Measurements from ENCODE around the gene LETMD1. TPM values are rescaled to one million over a fixed set of nuclear protein-coding genes. Genes with fewer than 3 reads are reported as not detected.
"Not testable (repeated sequence)": the region's sequence is repeated elsewhere in the genome, so short reads cannot be mapped to it uniquely, and the experiment has no call there.

Gene LETMD1
- total RNA-seq, 1 experiment from 2014 or later, result 47.1 TPM

GRCh38 chr12:51012570-51013236, 35.4 kb upstream of the LETMD1 start:
- Histone ChIP-seq H3K4me3 (ENCODE audit: low read length) (no peak overlapping the region), H3K36me3 (ENCODE audit: low read depth, low read length) (no peaks in the 10 kb centered on the region), H3K9ac (ENCODE audit: low read length) (no peak overlapping the region), H3K9me3 (ENCODE audit: low read length) (no peaks in the 10 kb centered on the region), H2AFZ (ENCODE audit: low read length) (no peak overlapping the region), H3K4me1 (ENCODE audit: insufficient read depth, low read length) (no peaks in the 10 kb centered on the region), H3K27me3 (ENCODE audit: low read length) (no peaks in the 10 kb centered on the region), H3F3A (ENCODE audit: low read length, unreplicated experiment) (no peaks in the 10 kb centered on the region), H3K27ac (ENCODE audit: low read length) (no peak overlapping the region), H4K20me1 (ENCODE audit: low read length) (0 out of 2 replicates have a peak, but pooled peaks cover 3% of the 10 kb centered on the region), H3K79me2 (ENCODE audit: low read length) (peaks cover 66% of the 10 kb centered on the region), H3K9me2 (replicated peaks; ENCODE audit: low read length) (no peaks in the 10 kb centered on the region), H3K4me2 (ENCODE audit: low read length) (no peak overlapping the region)
- CTCF ChIA-PET, result no interaction called here
- intact Hi-C loops (cut with micrococcal nuclease), result no loop called here
- no peak for TF ChIP-seq EZH2phosphoT487 (IDR thresholded peaks at IDR 0.05; ENCODE audit: borderline replicate concordance, low read length)
- TF ChIP-seq EZH2 (IDR thresholded peaks at IDR 0.05; ENCODE audit: low read length, unreplicated experiment), result no peak
- no peak for TF ChIP-seq CTCF (conservative IDR thresholded peaks at IDR 0.05; ENCODE audit: low read depth, low read length)
- no TSS peak for BruUV-seq (replicated peaks)
- no peak for ATAC-seq
- POLR2A ChIA-PET (ENCODE audit: unreplicated experiment), result no interaction called here
- DNase-seq, result no peak

- no peak overlapping the region for H2AFZ ChIP-seq (ENCODE audit: low read length)
- no peaks in the 10 kb centered on the region for H3K27me3 ChIP-seq (ENCODE audit: low read length)
- no peaks in the 10 kb centered on the region for H3K36me3 ChIP-seq (ENCODE audit: low read depth, low read length)
- H3K4me1 ChIP-seq (ENCODE audit: insufficient read depth, low read length), result no peaks in the 10 kb centered on the region
- POLR2A ChIA-PET (ENCODE audit: unreplicated experiment), result no interaction called here
- TF ChIP-seq EZH2 (IDR thresholded peaks at IDR 0.05; ENCODE audit: low read length, unreplicated experiment) (no peak), CTCF (conservative IDR thresholded peaks at IDR 0.05; ENCODE audit: low read depth, low read length) (no peak), EZH2phosphoT487 (IDR thresholded peaks at IDR 0.05; ENCODE audit: borderline replicate concordance, low read length) (no peak)
- ATAC-seq (no peak), DNase-seq (no peak)
- H4K20me1 ChIP-seq (ENCODE audit: low read length), result 0 out of 2 replicates have a peak, but pooled peaks cover 3% of the 10 kb centered on the region
- no peak overlapping the region for H3K4me3 ChIP-seq (ENCODE audit: low read length)
- no peak overlapping the region for H3K4me2 ChIP-seq (ENCODE audit: low read length)
- no peaks in the 10 kb centered on the region for H3K9me2 ChIP-seq (replicated peaks; ENCODE audit: low read length)
- no peaks in the 10 kb centered on the region for H3F3A ChIP-seq (ENCODE audit: low read length, unreplicated experiment)
- no peak overlapping the region for H3K9ac ChIP-seq (ENCODE audit: low read length)
- CTCF ChIA-PET, result no interaction called here
- BruUV-seq (replicated peaks), result no TSS peak
- H3K27ac ChIP-seq (ENCODE audit: low read length), result no peak overlapping the region
- H3K79me2 ChIP-seq (ENCODE audit: low read length), result peaks cover 73% of the 10 kb centered on the region
- intact Hi-C loops (cut with micrococcal nuclease), result no loop called here
- H3K9me3 ChIP-seq (ENCODE audit: low read length), result no peaks in the 10 kb centered on the region
Observed at GRCh38 chr12:51013441-51013840, 34.7 kb upstream of the LETMD1 start.

- CTCF ChIA-PET; H3K4me3 ChIP-seq (ENCODE audit: low read length); H3K36me3 ChIP-seq (ENCODE audit: low read depth, low read length); intact Hi-C loops (cut with micrococcal nuclease); H3K9me3 ChIP-seq (ENCODE audit: low read length); H3K27me3 ChIP-seq (ENCODE audit: low read length); H3K27ac ChIP-seq (ENCODE audit: low read length); H3K4me1 ChIP-seq (ENCODE audit: insufficient read depth, low read length); POLR2A ChIA-PET (ENCODE audit: unreplicated experiment); H4K20me1 ChIP-seq (ENCODE audit: low read length); BruUV-seq (replicated peaks); H2AFZ ChIP-seq (ENCODE audit: low read length); H3K9ac ChIP-seq (ENCODE audit: low read length); DNase-seq; ATAC-seq; H3K9me2 ChIP-seq (replicated peaks; ENCODE audit: low read length); H3F3A ChIP-seq (ENCODE audit: low read length, unreplicated experiment); H3K4me2 ChIP-seq (ENCODE audit: low read length): not testable (repeated sequence)
- peaks cover 83% of the 10 kb centered on the region for H3K79me2 ChIP-seq (ENCODE audit: low read length)
Observed at GRCh38 chr12:51014467-51014866, 33.7 kb upstream of the LETMD1 start.

Measured in PC-3 (cell line).